Endometrium (tissue), 2 donors: Measurements from ENCODE around the gene CPNE4.

Source experiments
- FAIRE-seq: peaks from 2 replicates; lab custom pipeline; 2012; peaks lifted over from hg19 to GRCh38; lab: Jason Lieb, UNC
- donor health status: control.
- donor health status: control.

The CPNE4 gene

DNA sequence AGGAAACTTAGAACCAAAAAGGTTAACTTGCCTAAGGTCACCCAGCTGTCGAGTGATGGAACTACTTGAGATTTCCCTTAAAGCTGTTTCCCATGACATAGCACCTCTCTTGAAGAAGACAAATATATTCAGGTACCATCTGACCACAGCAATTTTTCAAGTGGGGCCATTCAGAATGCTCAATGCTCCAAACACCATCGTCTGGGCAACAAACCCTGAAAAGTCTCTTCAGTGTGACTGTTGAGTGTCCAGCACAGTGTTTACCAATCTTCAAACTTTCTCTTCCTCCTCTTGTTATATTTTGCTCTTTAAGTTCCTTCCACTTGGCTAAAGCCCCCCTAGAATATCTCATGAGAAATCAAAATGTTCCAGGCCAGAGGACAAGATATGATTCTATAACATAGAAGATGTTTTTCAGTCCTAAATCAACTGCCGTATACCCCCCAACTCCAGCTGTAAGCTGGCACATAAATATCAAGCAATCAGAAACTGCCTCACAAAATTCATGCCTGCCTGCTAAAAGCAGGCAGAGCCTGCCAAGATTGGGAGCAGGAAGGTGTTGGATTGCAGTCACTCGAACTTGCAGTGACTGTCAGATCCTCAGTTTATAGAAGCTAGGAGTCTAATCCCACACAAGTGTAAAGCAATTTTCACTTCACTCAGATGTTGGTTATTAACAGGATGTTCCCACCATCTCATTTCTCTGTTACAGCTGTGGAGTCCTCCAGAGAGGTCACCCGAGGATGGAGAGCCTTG, 301.6 kb downstream of the CPNE4 start:
- FAIRE-seq: no peak

GRCh38 chr3:131731709-131732108, 303.1 kb downstream of the CPNE4 start:
- no peak for FAIRE-seq

DNA sequence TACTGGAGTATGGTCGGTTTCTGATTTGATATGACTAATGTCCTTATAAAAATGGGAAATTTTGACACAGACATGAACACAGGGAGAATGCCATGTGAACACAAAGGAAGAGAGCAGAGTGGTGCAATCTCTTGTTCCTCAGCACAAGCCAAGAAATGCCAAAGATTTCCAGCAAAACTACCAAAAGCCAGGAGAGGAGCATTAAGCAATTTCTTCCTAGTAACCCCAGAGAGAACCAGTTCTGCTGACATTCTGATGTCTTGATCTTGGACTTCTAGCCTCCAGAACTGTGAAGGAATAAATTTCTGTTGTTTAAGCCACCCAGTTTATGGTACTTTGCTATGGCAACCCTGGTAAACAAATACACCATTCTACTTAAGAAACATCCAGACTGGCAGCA, 304.2 kb downstream of the CPNE4 start:
- no peak for FAIRE-seq

DNA sequence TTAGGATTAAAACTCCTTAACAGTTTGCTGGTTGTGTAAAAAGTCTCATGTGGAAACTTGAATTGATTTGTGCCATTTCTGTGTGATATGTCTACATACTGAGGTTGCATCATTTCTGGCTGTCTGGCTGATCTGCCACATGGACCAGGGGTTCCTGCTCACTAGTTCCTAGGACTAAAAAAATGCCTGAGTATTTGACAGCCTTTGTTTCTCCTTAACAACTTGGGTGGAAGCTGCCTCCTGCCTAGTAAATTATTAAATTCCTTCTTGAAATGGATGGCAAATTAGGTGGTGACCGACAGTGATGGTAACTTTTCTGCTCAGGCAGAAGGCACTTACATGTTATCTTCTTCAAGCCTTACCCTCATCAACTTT, 305.2 kb downstream of the CPNE4 start:
- FAIRE-seq: no peak

DNA sequence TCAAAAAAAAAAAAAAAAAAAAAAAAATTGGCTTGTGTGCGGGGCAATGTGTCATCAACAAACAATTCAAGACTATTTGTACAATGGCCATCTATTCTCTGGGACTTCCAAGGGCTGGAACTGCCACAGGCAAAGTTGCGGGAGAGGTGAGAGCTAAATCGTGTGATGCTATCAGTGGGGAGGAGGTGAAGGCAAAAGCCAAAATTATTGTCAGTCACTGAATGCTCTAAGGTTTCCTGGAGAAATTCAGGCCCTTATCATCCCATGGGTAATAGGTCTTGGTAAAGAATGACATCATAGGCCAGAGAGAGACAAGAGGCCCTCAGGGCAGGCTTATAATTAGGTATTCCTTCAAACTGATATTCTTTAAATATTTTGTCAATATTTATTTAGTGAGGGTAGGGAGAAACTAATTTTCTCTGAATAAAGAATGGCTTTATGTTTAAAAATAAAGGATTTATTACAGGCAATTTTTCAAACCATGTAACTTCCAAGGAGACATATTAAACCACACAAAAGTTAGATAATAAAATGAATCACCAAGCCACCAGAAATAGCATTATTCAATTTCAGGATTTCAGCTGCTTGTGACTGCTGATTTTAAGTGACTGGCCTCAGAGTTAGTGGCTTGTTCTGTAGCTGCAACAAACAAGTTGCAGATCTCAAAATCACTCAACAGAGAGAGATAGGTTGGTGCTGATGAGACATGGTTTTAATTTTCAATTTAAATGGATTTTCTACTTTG, 305.7 kb downstream of the CPNE4 start:
- FAIRE-seq: no peak

GRCh38 chr3:131725414-131725813, 309.4 kb downstream of the CPNE4 start:
- no peak for FAIRE-seq

DNA sequence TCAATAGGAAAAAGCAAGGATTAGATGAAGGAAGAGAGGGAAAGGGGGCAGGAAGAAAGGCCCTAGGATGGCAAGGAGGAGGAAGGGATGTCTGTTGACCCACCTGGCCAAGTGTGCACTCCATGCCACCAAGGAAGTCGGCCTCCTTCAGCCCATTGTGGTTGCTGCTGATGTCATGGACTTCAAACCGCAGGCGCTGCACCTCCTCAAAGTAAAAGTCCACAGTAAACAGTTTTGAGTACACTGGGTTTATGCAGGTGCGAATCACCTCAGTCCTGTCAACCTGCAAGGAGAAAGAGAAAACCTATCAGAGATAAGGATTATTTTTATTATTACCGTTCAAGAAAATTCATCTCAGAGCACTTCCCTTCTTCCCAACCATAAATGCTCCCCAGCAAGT, 311.5 kb downstream of the CPNE4 start:
- no peak for FAIRE-seq

DNA sequence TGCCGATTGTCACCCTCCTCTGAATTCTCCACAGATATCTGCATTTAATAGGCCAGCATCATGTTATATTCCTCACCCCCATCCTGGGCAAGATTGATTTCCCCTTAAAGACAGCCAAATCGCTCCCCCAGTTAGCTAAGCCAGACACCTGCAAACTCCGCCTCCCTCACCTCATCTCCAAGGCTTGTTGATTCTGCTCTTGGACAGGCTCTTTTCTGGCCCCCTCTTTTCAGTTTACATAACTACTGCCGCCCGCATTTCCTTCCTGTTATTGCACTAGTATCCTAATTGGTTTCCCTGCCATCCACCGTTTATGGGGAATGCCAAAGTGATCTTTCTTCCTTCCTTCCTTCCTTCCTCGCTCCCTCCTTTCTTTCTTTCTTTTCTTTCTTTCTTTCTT, 317.3 kb downstream of the CPNE4 start:
- FAIRE-seq: no peak

- no peak for FAIRE-seq
These were observed 317.9 kb downstream of the CPNE4 start for GRCh38 chr3:131716943-131717342.

- no peak for FAIRE-seq
These were observed 318.8 kb downstream of the CPNE4 start for GRCh38 chr3:131716007-131716406.

DNA sequence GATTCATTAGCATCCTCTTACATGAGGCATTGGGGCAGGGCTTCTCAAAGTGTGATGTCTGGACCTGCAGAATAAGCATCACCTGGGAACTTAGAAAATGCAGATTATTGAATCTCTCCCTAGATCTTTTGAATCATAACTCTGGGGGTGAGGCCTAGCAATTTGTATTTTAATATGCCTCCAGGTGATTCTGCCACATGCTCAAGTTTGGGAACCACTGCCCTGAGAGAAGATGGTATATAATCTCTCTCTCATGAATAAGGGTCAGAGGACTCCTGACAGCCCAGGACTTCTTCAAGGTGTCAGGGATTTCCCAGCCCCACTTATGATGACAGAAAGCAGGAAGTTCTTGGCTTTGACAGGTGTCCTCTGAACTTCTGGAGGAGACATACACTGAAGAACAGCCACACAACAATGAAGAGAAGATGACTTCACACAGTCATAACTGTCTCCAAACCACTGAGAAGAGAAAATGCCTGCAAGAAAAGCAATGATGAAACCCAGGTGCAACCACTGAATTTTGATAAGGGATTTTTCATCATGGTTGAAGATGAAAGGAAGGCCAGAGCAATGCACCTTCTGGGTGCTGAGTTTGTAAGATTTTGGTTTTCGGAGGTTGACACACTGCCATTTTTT, 320.1 kb downstream of the CPNE4 start:
- FAIRE-seq: no peak

- no peak for FAIRE-seq
These were observed 321.2 kb downstream of the CPNE4 start for GRCh38 chr3:131713416-131714123.

DNA sequence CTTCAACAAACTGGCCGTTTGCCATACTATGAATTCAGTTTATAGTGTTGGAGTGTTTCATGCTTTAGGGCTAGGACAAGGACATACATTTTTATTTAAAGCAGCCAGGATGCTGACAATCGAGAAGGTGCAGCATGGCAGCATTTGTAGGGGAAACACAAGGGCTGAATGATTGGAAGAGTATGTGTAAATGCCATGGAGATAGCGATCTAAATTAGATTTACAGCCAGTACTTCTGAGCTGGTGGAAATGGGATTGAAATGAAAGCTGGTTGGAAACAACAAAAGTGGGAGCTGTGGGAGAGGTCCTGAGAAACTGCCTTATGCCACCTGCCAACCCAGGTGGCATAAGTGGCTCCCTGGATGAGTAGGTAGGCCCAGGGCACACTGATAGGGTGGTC, 322.2 kb downstream of the CPNE4 start:
- FAIRE-seq: no peak

DNA sequence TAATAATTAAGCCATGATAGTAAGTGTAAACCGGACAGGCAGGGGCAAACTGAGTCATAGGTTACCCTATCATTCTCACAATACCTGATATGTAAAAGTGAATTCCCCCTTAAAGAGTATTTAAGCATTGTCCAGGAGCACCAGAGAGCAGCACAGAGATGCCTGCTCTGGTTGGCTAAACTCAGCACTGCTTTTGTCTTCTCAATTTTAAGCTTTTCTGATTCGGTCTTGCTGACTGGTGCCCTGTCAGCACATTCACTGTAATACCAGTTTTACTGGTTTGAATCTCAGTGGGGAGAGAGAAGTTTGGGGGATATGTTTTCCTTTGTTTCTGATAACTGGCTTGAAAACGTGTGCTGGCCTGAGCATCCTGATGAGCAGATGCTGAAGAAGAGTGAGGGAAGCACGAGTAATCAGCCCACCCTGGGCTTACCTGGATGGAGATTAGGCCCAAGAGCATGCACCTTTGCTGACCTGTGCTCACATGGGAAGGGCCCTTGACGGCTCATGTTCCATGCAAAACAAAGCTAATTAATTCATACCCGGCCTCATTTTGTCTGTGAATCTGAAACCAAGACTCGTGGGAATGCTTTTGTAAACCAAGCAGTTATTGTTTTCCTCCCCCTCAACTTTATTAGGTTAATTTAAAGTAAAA, 323.6 kb downstream of the CPNE4 start:
- FAIRE-seq: no peak

DNA sequence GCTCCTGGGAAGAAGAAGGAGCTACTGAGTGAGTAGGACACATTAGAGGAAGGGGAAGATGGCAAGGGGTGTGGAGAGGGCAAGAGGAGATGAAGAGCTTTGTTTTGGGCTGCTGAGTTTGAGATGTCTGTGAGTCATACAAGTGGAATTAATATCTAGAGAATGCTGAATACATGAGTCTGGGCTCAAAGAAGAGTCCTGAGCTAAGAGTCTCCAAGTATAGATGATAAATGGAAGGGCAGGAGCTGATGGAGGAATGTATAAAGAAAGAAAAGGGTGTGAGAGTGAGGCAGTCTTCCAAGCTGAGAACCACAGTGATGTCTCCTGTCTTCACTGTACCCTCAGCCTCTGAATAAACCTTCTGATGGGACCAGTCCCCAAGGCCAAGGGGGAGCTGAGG, 326.6 kb downstream of the CPNE4 start:
- FAIRE-seq: no peak

GRCh38 chr3:131705558-131706051, 329.2 kb downstream of the CPNE4 start:
- no peak for FAIRE-seq

GRCh38 chr3:131705099-131705498, 329.7 kb downstream of the CPNE4 start:
- no peak for FAIRE-seq

GRCh38 chr3:131704098-131704497, 330.7 kb downstream of the CPNE4 start:
- no peak for FAIRE-seq

DNA sequence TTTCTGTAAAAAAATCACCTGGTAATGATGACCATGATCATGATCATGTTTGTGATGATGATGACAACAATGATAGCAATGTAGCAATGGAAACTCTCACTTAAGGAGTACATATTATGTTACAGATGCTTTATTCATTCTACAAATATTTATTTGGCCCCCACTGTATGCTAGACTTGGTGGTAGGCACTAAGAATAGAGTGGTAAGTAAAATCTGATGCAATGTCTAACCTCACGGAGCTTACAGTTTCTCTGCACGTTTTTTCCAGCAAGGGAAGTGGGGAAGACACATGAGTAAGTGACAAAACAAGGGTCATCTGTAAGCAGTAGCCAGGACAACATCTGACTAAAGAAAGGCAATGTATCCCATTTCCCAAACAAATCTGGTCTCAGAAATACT, 332.7 kb downstream of the CPNE4 start:
- no peak for FAIRE-seq

DNA sequence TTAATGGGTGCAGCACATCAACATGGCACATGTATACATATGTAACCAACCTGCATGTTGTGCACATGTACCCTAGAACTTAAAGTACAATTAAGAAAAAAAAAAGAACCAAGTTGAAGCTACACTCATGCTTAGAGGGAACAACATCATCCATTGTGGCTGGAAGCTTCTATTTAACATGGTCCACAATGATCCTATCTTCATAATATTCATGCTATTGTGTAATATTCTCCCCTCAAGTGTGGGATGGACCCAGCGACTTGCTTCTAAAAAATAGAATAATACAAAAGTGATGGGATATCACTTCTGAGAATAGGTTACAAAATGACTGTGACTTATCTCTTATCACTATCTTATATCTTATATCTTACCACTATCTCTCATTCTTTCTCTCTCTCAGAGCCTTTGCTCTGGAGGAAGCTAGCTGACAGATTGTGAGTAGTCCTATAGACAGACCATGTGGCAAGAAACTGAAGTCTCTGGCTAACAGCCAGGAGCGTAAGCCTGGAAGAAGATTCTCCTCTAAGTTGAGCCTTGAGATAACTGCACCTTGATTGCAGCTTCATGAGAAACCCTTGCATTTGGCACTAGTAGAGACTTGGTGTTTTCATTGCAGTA, 333.6 kb downstream of the CPNE4 start:
- no peak for FAIRE-seq

DNA sequence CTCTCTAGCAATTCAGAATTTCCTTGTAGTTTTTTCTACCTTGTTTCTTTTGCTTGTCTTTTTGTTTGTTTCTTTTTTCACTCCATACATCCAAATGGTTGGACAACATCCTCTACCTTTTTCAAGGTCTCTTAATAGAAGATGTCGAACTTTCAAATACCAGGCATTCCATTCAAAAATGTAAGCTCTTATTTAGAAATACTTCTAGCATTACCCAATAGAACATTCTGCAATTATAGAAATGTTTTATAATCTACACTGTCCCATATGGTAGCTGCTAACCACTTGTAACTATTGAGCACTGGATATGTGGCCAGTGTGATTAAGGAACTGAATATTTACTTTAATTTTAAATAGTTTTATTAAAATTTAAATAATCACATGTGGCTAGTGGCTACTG, 335.8 kb downstream of the CPNE4 start:
- no peak for FAIRE-seq

DNA sequence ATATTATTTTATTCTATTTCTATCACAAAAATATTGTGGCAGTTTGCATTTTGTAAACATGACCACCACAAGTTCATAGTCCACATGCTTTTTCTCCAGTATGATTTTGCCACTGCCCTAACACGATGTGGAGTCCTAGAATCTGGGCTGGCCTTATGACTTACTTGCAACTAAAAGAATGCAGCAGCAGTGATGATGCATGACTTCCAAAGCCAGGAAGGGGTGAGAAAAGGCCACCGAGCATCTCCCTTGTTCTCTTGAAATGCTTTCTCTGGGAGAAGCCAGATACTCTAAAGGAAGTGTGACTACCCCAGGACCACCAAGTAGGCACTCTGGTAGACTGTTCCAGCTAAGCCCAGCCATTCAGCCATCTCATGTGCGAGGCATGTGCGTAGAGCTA, 340.4 kb downstream of the CPNE4 start:
- FAIRE-seq: no peak
